IPS DF 4.7 (cell line): ENCODE data around the gene CNPPD1.

ENCODE experiments used
- DNase-seq: peaks from one replicate; pipeline ENCODE4 v3.0.0-alpha.2; 2013; ENCODE audit warnings: low spot score; ENCODE audit errors: extremely low read depth

The CNPPD1 gene

DNA sequence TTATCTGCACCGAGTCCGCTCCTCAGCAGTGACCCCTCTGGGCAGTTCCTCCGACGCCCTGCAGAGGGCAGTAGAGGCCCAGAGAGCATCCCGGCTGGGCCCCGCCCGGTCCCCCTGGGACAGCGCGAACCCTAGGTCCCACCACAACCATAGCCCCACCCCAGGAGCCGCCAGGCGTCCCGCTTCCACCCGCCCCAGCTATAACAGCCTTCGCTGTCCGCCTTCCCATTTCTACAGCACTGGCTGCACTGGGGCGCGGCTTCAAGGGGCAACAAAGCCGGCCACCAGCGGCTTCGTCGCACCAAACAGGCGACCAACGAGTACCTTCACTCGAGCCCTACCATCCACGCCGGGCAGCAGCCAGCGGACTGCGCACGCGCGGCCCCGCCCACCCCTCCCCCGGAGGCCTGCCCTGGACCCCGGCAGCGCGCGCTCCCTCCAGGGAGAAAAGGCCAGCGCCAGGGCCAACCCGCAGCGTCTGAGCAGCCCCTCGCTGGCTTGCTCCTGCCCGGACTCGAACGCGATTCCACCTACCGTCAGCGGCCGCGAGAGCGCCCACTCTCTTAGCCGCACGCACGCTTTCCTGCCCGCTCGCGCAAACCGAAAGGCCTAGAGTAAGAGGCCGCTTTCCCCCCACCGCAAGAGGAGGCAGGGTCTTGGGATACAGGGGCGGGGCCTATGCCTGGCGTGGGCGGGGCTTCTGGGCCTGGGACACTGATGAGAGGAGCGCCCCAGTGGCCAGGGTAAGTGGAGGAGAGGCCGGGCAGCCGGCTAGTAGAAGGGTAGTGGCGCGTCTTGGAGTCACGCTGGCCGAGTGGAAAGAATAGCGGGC is 16.3 kb downstream of the CNPPD1 start, which contains the start of gene NHEJ1:
Gene NHEJ1, minus strand, starts transcription at position 630 of the 832 bp plus-strand sequence. CDS start 2,453 bp downstream, outside the sequence.
- DNase-seq, result no peak

DNA sequence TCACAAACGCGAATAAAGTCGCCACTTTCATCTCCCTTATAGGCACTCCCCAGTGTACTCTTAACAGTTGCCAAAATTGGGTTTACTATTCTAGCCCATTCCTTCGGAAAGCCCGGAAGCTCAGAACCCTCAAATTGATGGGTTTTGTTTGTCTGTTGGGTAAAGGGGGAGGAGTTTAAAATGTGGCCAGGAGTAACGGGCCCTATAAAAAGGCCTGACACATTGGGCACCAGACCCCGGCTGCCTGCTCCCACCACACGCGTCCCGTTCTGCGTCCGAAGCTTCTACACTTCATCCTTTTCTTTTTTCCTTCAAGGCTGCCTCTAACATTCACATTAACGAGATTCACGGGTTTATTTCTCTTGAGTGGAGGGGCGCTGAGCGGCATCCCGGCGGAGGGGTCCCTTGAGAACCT is 16.9 kb downstream of the CNPPD1 start:
- DNase-seq, result no peak

DNA sequence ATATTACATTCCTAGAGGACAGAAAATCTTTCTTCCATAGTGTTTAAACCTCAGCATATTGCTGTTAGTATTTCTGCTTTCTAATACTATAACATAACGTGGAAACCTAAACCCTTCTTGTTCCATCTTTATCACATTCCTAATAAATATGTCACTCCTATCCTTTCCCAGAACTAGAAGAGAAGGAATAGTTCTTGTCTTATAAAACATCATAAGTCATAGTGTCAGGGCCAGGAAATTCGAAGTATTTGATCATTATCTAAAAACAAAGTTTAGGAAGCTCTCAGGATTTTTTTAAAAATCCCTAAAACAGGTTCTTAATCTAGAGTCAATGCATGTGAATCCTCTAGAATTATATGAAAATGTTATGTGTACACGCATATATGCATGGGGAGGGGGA is 18.1 kb downstream of the CNPPD1 start:
- no peak for DNase-seq

DNA sequence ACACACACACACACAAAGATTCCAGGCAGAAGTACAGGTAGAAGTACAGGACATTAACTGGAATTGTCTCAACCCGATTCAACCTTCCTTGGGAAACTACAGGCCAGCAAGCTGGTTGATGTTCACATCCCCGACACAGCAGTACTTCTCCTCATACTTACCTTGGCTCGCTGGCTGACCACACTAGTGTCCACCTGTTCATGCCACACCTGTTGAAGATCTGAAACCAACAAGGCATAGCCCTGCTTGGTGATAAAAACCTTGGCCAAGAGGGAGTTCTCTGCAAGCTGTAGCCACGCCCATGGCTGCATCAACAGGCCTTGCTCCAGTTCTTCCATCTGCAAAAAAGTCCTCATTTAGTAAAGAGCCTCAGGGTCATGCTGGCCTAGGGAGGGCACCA is 18.7 kb downstream of the CNPPD1 start:
- DNase-seq, result no peak

DNA sequence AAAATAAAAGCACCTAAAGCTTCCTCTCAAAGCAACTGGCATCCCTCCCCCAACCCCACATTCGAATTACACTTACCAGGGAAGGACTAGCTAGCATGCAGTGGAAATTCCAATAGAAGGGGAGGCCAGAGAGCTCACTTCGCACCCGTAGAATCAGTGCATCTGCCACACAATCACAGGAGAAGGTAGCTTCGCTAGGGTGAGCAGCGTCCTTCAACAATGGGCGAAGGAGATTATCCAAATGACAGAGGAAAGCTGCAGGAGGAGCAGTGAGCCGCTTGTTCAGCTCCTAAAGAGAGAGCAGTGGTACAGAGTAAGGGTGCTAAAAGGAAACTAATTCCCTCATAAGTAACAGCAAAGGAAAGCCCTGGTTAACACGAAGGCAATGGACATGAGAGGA is 19.3 kb downstream of the CNPPD1 start:
- DNase-seq, result no peak

DNA sequence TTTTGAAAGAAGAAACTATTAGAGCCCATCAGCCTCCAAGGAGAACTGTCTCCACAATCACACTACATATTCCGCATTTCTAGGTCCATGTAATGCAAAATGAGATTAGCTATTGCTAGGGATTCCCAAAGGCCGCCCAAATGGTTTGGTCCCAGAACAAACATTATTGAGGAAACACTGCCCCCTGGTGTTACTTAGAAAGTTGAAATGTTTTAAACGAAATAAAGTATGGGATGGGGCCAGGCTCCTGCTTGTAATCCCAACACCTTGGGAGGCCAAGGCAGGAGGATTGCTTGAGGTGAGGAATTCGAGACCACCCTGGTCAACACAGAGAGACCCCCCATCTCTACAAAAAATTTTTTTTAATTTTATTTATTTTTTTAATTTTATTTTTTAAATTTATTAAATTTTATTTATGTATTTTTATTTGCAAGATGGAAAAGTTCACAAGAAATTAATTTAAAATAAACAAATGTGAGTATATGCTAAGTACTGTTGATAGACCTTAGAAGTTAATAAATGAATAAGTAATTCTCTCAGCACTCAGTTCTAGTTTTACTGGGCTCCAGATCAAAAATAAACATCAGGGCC is 21.6 kb downstream of the CNPPD1 start:
- DNase-seq, result no peak

DNA sequence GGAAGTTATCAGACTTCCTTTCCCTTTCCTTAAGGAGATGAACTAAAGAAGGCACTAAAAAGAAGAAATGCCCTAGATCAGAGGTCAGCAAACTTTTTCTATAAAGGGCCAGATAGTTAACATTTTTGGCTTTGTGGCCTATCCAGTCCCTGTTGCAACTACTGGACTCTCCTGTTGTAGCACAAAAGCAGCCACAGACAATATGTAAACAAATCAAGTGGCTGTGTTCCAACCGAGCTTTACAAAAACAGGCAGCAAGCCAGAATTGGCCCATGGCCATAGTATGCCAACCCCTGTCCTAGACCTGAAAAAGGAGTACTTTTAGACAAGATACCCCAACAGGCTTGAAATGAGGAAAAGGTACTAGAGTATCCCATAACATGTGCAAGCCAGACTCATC is 27.1 kb downstream of the CNPPD1 start:
- DNase-seq, result no peak

DNA sequence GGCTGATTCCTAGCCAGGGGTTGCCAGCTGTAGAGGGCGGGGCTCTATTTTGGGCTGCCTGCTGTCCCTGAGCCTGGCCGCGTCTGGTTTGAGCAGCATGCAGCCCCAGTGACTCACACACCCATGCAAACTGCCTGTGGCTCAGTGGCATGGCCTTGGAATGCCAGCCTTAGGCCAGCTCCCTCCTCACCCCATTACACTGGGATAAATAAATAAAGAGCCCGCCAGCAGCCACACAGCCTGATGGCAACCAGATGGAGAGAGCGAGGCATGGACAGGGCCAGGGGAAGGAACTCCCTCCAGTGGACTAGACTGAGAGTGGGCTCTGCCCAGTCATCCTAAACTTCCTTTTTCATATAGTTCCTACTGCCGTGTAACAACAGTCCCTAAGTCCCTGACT is 34.4 kb downstream of the CNPPD1 start:
- no peak for DNase-seq

DNA sequence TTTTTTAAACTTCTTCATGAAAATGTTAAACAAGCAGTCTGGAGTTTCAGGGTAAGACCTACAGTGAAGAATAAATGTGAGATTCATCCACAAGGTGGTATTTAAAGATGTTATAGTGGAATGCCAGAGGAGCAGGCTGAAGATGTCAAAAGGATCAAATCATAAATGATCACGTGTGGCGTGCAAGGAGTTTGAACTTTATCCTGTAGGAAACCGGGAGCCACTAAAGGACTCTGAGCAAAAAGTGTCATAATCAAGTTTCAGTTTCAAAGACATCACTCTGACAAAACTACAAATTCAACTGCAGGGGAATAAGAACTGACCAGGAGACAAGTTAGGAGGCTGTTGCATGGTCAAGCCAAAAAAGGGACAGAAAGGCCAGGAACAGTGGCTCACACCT is 36.0 kb downstream of the CNPPD1 start:
- no peak for DNase-seq

DNA sequence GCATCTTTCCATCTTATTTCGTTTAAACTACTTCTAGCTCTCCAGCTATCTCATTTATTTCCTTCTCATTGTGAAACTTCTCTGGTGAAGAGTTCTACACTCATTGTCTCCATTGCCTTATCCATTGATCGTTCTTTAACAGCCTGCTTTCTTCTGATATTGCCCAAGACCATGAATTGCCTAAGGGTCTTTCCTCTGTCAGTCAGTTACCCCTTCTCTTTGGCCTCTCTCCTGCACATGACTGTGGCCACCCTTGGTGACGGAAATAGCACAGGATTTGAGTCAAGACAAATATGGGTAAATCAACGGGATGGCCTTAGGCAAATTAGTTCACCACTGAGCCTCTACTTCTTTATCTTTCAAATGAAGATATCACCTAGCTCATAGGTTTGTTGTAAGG is 42.7 kb downstream of the CNPPD1 start:
- DNase-seq, result no peak

DNA sequence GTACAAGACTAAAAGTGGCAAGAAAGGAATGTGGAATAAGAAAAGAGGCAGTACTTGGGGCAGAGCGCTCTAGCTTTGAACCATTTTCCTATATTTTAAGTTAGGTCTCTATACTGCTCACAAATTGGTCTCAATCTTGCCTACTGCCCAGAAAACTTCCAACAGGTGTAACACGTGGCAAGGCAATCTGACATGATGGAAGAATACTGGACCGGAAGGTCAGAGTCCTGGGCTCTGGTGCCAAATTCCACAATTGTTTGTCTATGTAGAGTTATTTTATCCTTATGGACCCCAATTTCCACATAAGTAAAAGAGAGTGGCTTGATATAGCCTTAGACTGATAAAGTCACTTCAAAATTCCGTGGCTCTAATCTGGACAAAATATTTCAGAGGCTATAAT is 45.0 kb downstream of the CNPPD1 start:
- DNase-seq, result no peak

DNA sequence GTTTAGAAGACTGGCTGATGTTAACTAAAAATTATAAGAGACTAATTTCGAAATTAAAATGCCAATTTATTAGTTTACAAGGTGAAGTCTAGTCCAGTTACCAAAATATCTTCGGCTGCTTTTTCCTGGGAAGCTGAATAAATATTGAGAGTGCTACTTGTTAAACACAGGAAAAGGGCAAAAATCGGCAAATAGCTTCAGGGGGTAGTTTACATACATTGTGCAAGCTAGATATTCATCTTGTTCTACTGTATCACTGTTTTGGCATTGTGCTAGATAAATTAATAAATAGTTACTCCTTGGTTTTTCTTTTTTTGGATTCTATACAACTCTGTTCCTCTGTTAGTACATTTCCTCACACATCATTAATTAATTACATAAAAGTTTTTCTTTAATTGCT is 45.4 kb downstream of the CNPPD1 start:
- no peak for DNase-seq

DNA sequence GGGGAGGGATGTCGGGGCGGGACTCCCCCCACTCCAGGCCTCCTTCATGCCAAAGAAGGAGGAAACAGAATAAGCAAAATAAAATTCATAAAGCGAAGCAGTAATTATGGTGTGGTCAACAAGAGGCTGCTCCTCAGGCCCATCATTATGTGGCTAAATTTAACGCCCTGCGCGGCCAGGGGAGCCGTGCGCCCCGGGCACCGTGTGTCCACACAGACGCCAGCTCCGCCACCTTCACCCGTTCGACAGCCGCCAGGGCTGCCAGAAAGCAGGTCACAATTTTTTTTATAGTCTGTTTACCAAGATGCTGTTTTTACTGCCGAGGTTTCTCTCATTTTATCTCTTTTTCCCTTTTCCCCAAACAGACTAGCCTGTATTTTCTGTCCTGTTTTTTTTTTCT is 47.1 kb downstream of the CNPPD1 start:
- DNase-seq, result no peak

DNA sequence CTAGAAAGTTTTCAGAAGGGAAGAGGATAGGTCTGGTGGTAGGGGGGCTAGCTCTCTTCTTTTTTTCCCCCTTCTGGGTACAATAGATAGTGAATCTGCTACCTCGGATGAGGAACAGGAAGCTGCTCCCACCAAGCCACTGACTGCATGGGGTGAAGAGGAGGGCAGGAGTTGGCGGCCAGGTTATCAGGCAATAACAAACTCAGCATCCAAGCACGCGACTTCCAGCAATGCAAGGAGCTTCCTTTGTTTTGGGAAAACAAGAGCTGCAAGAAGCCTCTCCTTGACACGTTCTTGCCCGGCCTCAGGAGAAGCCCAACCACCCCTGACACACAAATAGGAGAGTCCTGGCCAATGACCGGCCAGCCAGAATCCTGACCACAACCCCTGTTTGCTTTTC is 48.3 kb downstream of the CNPPD1 start:
- DNase-seq, result no peak

DNA sequence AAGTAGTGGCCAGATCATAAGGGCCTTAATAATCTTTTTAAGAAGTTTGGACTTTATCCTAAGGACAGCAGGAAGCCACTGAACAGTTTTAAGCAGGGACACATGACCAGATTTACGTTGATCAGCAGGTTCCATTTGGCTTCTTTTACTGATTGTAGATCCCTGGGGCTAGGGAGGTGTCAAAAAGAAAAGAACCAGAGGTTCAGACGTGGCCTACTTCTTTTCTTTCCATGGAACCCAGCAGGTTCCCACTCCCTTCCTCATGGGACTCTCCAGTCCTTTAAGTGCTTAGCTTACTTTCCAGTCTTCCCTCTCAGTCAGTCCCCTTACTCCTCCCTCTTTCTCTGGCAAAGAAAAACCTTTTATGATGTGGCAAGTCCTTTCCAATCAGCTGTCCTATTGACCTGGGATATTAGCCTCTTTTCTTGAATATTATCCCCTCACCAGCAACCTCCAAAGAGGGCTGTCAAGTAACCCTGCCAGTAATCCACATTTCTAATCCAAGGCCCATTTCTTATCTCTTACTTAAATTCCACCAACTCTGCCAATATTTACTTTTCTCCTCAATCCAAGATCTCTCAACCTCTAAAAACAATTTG is 49.6 kb downstream of the CNPPD1 start:
- no peak for DNase-seq

DNA sequence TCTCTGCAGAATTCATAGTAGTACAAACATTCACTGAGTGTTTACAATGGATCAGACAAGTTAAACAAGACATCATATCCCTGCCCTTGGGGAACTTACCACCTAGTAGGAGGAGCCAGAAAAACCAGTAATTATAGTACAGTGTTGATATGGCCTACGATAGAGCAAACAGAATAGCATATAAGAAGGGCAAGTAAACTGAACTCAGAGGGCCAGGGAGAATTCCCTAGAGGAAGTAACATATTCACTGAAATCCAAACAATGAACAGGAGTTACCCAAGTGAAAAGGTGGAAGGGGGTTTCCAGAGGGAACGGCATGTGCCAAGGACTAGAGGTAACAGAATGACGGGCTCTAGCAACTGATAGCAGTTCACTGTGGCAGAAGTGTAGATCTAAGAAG is 50.2 kb downstream of the CNPPD1 start:
- no peak for DNase-seq

DNA sequence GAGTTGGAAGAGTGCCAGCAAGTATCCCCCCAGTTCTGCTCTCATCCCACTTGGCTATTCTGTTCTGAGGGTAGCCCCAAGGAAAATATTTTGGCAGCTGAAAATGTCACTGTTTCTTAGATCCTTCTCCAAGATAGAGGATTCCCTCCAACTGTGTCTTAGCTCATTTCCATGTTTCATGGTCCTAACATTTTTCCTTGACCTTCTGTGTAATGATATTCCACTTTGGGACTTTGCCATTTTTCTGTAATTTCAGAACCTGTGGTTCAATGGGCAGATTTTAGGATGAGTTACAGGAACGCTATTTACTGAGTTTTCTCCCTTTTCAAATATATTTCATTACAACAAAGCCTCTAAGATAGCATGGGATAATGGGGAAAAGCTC is 50.8 kb downstream of the CNPPD1 start:
- no peak for DNase-seq

DNA sequence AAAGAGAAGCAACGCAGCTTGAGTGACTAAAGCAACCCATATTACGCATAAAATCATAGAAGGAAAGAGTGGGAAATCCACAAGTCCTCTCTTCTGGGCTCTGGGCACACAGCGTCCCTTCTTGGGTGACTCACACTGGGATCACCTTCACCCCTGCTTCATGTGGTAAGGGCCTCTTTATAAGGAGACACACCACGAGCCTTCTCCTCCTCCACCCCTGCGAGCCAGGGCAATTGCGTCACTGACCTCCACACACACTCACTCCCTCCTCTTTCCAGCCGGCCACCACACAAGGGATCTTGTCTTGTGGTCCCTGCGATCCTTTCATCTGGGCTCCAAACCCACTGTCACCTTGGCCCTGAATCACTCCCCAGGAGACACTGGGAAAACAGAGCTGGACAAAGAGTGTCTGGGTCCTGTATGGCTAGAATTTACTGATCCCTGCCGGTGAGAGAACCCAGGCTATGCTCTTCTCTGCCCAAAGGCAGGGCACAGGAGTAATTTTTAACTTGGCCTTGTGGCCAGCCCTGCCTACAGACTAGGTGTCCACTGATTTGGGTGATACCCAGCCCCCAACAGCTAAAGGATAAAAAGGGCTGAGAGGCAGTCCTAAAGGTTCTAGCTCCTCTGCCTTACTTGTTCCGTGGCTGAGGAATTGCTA is 51.4 kb downstream of the CNPPD1 start:
- DNase-seq, result no peak

DNA sequence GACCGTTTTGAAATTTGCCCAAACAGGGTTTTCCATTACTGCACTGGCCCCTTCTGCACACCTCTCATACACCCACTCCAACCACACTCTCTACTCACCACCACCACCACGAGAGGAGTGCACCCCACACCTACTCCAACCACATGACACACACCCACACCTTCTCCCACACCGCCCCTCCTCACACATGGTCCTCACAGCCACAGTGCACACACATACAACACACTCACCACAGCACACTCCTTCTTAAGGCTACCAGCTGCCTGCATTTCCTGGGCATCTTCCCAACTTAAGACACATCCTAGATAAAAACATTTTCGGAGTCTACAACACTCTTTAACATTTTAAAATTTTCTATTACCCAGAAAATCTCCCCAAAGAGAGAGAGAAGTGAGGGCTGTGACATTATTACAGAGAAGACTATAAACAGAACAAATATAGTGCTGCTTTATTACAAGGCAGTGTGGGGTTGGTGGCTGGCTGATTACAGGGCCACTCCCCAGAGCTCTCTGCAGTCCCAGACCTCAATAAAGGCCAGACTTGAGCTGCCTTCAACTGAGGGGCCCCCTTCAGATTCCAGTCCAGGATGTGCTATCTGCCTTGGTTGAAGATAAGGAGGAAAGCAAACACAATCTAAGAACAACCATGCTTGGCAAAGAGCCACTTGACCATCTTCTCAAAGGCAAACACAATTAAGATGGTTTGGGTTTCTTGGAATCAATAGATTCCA is 52.2 kb downstream of the CNPPD1 start:
- DNase-seq, result no peak

DNA sequence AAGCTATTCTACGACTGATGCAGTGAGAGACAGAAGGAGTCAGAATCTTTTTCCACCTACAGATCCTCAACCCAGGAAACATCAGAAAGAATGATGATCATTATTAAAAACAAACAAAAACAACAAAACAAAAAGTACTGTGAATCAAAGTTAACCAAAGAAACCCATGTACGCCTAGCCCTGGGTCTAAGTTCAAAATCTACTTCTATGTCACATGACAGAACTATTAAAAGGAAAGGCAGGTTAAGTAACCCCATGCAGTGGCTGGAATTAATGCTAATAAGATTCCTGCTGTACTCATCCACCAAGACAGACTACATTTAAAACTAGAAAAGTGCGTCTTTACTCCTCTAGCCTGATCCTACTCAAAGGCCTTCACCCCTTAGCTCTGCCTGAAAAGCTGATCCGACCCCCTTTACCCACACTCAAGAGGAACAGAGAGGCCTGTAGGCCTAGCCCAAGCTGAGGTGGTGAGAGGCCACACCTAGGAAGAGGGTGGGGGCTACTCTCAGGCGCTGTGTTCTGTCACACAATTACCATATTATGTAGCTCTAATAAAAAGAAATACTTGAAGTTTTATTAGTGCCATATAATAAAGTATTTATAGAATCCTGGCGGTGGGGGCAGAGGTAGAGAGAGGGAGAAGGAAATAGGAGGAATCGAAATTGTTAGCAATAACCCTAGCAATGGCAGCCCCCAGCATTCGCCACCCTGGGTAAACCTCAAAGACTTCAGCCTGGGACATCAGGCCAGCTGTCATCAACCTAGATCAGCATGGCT is 53.2 kb downstream of the CNPPD1 start:
- DNase-seq, result no peak
